ENCODE data around the gene RAMACL. TPM values are rescaled to one million over a fixed set of nuclear protein-coding genes. Genes with fewer than 3 reads are reported as not detected.

Gene RAMACL
- total RNA-seq, 1 donor from 2014 or later = 0.43 TPM

- DNase-seq (ENCODE audit: low read depth) = no peak
Observed at GRCh38 chr6:166618866-166619761, 32.6 kb upstream of the RAMACL start.

- DNase-seq (ENCODE audit: low read depth) = no peak
Observed at GRCh38 chr6:166618251-166618650, 31.8 kb upstream of the RAMACL start.

GRCh38 chr6:166617359-166617758 is 30.9 kb upstream of the RAMACL start:
- DNase-seq (ENCODE audit: low read depth) = no peak

- no peak for DNase-seq (ENCODE audit: low read depth)
Observed at GRCh38 chr6:166616261-166617238, 30.1 kb upstream of the RAMACL start.

- no peak for DNase-seq (ENCODE audit: low read depth)
Observed at GRCh38 chr6:166615059-166615770, 28.7 kb upstream of the RAMACL start.

- DNase-seq (ENCODE audit: low read depth) = no peak
Observed at GRCh38 chr6:166614589-166614988, 28.1 kb upstream of the RAMACL start.

- no peak for DNase-seq (ENCODE audit: low read depth)
Observed at GRCh38 chr6:166614171-166614583, 27.7 kb upstream of the RAMACL start.

- DNase-seq (ENCODE audit: low read depth) = no peak
Observed at GRCh38 chr6:166613027-166613426, 26.5 kb upstream of the RAMACL start.

GRCh38 chr6:166612471-166612881 is 26.0 kb upstream of the RAMACL start:
- DNase-seq (ENCODE audit: low read depth) = no peak

GRCh38 chr6:166611631-166612030 is 25.2 kb upstream of the RAMACL start:
- DNase-seq (ENCODE audit: low read depth) = peak; percentile 40

- DNase-seq (ENCODE audit: low read depth) = no peak
Observed at GRCh38 chr6:166610069-166610468, 23.6 kb upstream of the RAMACL start.

- DNase-seq (ENCODE audit: low read depth) = no peak
Observed at GRCh38 chr6:166608774-166609173, 22.3 kb upstream of the RAMACL start.

GRCh38 chr6:166605752-166606151 is 19.3 kb upstream of the RAMACL start:
- no peak for DNase-seq (ENCODE audit: low read depth)

GRCh38 chr6:166604911-166605310 is 18.4 kb upstream of the RAMACL start:
- no peak for DNase-seq (ENCODE audit: low read depth)

GRCh38 chr6:166604328-166604727 is 17.9 kb upstream of the RAMACL start:
- no peak for DNase-seq (ENCODE audit: low read depth)

GRCh38 chr6:166603043-166603690 is 16.7 kb upstream of the RAMACL start:
- no peak for DNase-seq (ENCODE audit: low read depth)

GRCh38 chr6:166601956-166602355 is 15.5 kb upstream of the RAMACL start:
- no peak for DNase-seq (ENCODE audit: low read depth)

GRCh38 chr6:166600931-166601330 is 14.5 kb upstream of the RAMACL start:
- no peak for DNase-seq (ENCODE audit: low read depth)

- no peak for DNase-seq (ENCODE audit: low read depth)
Observed at GRCh38 chr6:166599205-166599604, 12.7 kb upstream of the RAMACL start.

- DNase-seq (ENCODE audit: low read depth) = peak; percentile 79
Observed at GRCh38 chr6:166598441-166599138, 12.1 kb upstream of the RAMACL start.
